HG02642 (cell line): Measurements from ENCODE around the gene S100PBP.

Source experiments
- ATAC-seq: cut with Tn5 transposase; IDR thresholded peaks from one replicate; pipeline ENCODE4 v1.9.1; 2021; ENCODE audit warnings: mild to moderate bottlenecking; ENCODE audit not compliant: unreplicated experiment, poor library complexity

The S100PBP gene

GRCh38 chr1:32818804-32819541 lies 1.5 kb downstream of the S100PBP start:
- peak; percentile 22 for ATAC-seq

- no peak for ATAC-seq
Observed at GRCh38 chr1:32825181-32825580, 7.7 kb downstream of the S100PBP start.

DNA sequence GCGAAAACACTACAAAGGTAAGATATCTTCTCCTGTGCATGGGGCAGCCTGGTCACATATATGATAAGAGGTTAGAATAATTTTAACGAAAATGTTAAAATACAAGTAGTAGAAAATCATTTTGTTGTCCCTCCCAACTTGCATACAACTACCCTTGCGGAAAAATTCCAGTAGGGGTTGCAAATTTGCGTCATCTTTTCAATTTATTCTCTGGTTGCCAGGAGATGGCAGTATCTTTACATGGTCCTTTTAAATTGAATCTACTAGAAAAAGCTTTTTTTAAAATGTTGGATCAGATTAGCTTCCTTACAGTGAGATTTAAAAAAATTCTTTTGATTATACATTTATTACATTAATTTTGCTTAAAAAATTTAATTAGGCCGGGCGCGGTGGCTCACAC lies 10.9 kb downstream of the S100PBP start:
- no peak for ATAC-seq

GRCh38 chr1:32830092-32830852 lies 12.8 kb downstream of the S100PBP start:
- no peak for ATAC-seq

- ATAC-seq: no peak
Observed at GRCh38 chr1:32831878-32832277, 14.4 kb downstream of the S100PBP start.

DNA sequence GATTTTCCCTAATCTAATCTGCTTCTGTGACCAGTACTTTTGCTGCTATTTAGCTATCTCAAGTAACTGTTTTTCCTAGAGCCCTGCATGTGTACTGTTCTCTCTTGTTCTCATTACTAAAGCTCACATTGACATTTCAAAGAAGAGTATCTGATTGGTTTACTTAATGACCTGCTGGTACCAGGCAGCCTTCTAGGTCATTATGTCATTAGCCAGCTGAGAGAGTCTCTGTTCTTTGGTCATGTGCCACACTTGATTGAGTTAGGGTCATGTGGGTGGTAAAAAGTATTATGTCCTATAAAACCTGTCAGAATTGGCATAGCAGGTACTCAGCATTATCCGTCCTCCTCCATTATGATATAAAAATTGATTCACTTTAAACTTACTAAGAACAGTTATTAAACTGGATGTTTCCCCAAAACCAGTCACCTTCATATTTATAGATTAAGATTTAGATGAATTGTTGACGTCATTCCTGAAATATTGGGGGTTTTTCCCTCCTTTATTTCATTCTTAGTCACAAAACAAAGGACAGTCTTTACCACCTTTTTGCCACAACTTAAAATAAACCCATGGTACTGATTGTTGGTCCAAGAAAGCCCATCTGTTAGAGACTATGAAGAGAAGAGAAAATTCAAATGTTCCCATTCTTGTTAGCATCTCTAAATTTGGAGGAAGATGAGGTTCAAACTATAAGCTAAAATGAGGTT lies 31.1 kb downstream of the S100PBP start:
- no peak for ATAC-seq

DNA sequence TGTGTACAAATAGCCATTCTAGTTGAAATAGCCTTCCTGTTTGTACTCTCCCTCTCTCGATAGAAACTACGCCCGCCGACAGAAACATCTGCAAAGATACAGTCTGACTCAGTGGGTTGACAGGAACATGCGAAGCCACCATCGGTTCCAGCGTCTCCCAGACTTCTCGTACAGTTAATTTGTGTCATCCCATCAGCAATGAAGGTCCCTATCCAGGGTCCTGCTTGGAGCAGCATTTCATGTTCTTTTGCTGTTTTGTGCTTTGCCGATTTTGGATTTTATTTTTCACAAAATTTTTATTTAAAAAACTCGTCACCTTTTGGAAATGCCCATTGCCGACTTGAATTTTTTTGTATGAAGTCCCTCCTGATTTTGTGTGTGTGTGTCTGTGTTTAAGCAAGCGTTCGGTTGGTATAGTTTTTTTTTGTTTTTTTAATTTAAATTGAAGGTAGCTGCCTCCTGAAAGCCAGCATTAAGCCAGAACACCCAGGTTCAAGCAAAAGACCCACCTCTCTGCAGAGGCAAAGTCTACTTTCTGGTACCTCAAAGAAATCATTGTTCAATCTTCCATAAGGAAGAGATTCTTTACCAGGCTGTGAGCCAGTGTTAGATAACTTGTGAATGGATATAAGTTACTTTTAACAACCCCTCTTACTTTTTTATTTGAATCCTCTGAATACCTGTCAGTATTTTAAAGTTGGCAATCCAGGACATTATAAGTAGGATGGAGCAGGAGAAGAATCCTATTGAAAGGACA lies 38.6 kb downstream of the S100PBP start:
- no peak for ATAC-seq

- ATAC-seq: no peak
Observed at GRCh38 chr1:32858136-32858535, 40.7 kb downstream of the S100PBP start.

DNA sequence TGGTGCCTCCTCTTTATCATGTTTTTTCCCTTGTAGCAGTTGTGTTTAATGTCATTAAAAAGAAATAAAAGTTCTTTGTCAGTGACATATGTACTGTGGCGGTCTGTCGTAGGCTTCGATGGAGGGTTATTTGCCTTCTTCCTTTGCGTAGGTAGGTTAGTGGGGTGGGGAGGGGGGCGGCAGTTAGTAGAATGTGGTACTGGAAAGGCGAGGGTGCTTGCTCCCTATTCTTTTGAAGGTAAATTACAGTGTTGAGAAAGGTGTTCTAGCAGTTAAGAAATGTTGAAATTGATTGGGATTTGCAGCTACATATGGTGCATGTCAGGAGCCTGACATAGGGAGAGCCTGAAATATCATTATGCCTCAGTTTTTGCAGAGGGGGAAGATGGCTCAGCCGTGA lies 41.3 kb downstream of the S100PBP start:
- no peak for ATAC-seq

- no peak for ATAC-seq
Observed at GRCh38 chr1:32859915-32860314, 42.5 kb downstream of the S100PBP start.

DNA sequence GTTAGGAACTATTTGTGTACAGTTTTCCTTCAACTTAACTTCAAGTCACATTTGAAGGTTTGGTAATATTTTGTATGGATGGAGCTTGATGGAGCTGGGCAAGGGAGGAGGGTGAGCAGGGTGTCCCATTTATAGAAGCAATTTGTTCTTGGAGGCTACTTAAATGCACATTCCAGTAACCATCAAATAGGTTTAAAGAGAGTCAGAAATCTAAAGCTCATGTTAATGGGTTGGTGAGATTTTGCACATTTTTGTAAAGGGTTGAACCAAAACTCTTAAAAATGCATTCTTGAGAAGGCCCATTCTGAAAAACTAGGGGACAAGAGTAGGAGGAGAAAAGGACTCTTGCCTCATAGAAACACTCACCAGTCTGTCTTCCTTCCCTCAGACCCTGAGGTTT lies 43.1 kb downstream of the S100PBP start:
- ATAC-seq: no peak

- no peak for ATAC-seq
Observed at GRCh38 chr1:32861904-32862695, 44.6 kb downstream of the S100PBP start.

- ATAC-seq: no peak
Observed at GRCh38 chr1:32863218-32863880, 45.9 kb downstream of the S100PBP start.

- no peak for ATAC-seq
Observed at GRCh38 chr1:32863881-32864245, 46.4 kb downstream of the S100PBP start.

- ATAC-seq: no peak
Observed at GRCh38 chr1:32864375-32865019, 47.0 kb downstream of the S100PBP start.

- no peak for ATAC-seq
Observed at GRCh38 chr1:32865639-32866405, 48.4 kb downstream of the S100PBP start.

DNA sequence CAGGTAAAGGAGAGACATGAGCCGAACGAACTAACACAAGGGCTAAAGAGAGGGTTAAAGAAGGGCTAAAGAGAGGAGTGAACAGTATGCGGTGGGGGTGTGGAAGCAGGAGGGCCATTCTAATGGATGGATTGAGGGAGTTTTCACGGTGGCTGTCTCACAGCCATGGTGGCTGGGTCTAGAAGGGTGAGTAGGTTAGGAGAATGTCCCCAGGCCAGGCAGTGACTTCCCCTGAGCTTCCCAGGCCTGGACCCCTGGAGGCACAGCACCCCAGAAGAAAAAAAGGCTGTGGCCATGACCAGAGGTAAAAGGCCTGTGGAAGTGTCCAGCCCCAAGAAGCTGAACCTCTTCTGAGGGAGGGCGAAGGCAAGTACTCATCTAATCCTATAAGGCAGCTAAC lies 49.7 kb downstream of the S100PBP start:
- ATAC-seq: no peak

DNA sequence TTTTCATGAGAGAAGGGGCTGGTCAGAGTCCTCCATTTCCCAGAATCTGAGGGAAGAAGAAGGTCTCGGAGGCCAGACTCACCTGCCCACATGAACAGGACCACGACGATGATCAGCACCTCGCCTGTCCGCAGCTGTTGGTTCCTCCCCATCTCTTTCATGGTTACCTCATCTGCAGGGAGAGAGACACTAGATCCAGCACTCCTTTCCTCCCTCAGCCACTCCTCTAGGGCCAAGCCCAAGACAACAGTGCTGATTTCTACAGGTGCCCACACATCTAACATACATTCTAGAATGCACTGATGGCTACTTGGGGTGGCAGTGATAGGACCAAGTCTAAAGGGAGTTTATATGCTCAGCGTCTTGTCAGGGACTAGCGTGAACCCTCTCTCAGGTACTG lies 50.2 kb downstream of the S100PBP start:
- no peak for ATAC-seq
